Amniotic stem cell (primary cell): ENCODE measurements around the gene ARMC8.
A peak's percentile ranks its signal among the peaks of the same experiment; 100 is the strongest.
"Not testable (repeated sequence)": the region's sequence is repeated elsewhere in the genome, so short reads cannot be mapped to it uniquely, and the experiment has no call there.

Source experiments
- DNase-seq: peaks from one replicate; lab custom pipeline; 2025; lab: John Stamatoyannopoulos, UW

The ARMC8 gene

GRCh38 chr3:138187296-138188012 lies at the start of gene ARMC8:
ARMC8 (plus strand) TSS chr3:138187301; CDS start chr3:138187555, 254 bp downstream.
- DNase-seq = peak; percentile 53

- no peak for DNase-seq
Observed at GRCh38 chr3:138137861-138138260, 49.2 kb upstream of the ARMC8 start.

GRCh38 chr3:138139691-138140090 lies 47.4 kb upstream of the ARMC8 start:
- DNase-seq = no peak

GRCh38 chr3:138140940-138141339 lies 46.2 kb upstream of the ARMC8 start:
- no peak for DNase-seq

GRCh38 chr3:138142181-138142580 lies 44.9 kb upstream of the ARMC8 start:
- not testable (repeated sequence) for DNase-seq

- no peak for DNase-seq
Observed at GRCh38 chr3:138148503-138148902, 38.6 kb upstream of the ARMC8 start.

GRCh38 chr3:138154534-138154933 lies 32.6 kb upstream of the ARMC8 start:
- DNase-seq = no peak

GRCh38 chr3:138157743-138158142 lies 29.4 kb upstream of the ARMC8 start:
- no peak for DNase-seq

GRCh38 chr3:138165061-138165460 lies 22.0 kb upstream of the ARMC8 start:
- no peak for DNase-seq

GRCh38 chr3:138172625-138173024 lies 14.5 kb upstream of the ARMC8 start:
- DNase-seq = no peak

- no peak for DNase-seq
Observed at GRCh38 chr3:138173769-138174420, 13.2 kb upstream of the ARMC8 start.

GRCh38 chr3:138174421-138175131 lies 12.5 kb upstream of the ARMC8 start, which contains the start of gene DBR1:
DBR1 (minus strand) TSS chr3:138174921; CDS start chr3:138174795, 126 bp downstream.
- DNase-seq = peak; percentile 55

GRCh38 chr3:138180375-138181029 lies 6.6 kb upstream of the ARMC8 start:
- DNase-seq = no peak

GRCh38 chr3:138184994-138185393 lies 2.1 kb upstream of the ARMC8 start:
- DNase-seq = no peak

GRCh38 chr3:138186221-138186620 lies 880 bp upstream of the ARMC8 start:
- DNase-seq = no peak

GRCh38 chr3:138186803-138187295 lies 252 bp upstream of the ARMC8 start:
- DNase-seq = no peak

- DNase-seq = no peak
Observed at GRCh38 chr3:138188013-138188730, 1.1 kb downstream of the ARMC8 start.

GRCh38 chr3:138195481-138195880 lies 8.4 kb downstream of the ARMC8 start:
- no peak for DNase-seq

GRCh38 chr3:138196023-138196422 lies 8.9 kb downstream of the ARMC8 start:
- DNase-seq = no peak

- no peak for DNase-seq
Observed at GRCh38 chr3:138197058-138197457, 10.0 kb downstream of the ARMC8 start.

GRCh38 chr3:138197524-138197923 lies 10.4 kb downstream of the ARMC8 start:
- no peak for DNase-seq
